Upper lobe of right lung (tissue), 1 donor: ENCODE measurements around the gene ZBTB7A. TPM values are rescaled to one million over a fixed set of nuclear protein-coding genes. Genes with fewer than 3 reads are reported as not detected.

ENCODE experiments used
- ATAC-seq: fragments of 200-7000 bp; cut with Tn5 transposase; one replicate; pipeline ENCODE4 v1.9.1; 2020; ENCODE audit warnings: mild to moderate bottlenecking, moderate library complexity
- DNase-seq: peaks from one replicate; pipeline ENCODE4 v3.0.0-alpha.2; 2020
- H3K27ac ChIP-seq: fragments of 200-600 bp; one replicate; pipeline ENCODE4 v1.8.0; 2022
- H3K27me3 ChIP-seq: fragments of 200-600 bp; one replicate; pipeline ENCODE4 v1.8.0; 2022; ENCODE audit warnings: mild to moderate bottlenecking
- H3K36me3 ChIP-seq: fragments of 200-600 bp; one replicate; pipeline ENCODE4 v1.8.0; 2022
- H3K4me1 ChIP-seq: fragments of 200-600 bp; one replicate; pipeline ENCODE4 v1.8.0; 2022
- H3K4me3 ChIP-seq: fragments of 200-600 bp; one replicate; pipeline ENCODE4 v1.8.0; 2022; ENCODE audit warnings: mild to moderate bottlenecking
- H3K9me3 ChIP-seq: fragments of 200-600 bp; one replicate; pipeline ENCODE4 v1.8.0; 2022
- CTCF ChIP-seq: fragments of 200-600 bp; IDR thresholded peaks from one replicate; pipeline ENCODE4 v1.8.0; 2022; ENCODE audit warnings: antibody characterized with exemption
- intact Hi-C: fragments of 100-400 bp; cut with DNase I; formaldehyde crosslinking; loops from one replicate; pipeline ENCODE4 v1.11.0; 2022
- total RNA-seq: library from RNA; stranded (reverse); fragmentation: NEBNext Ultra II Directional; extraction: Animal tissue kit (Norgen Biotek cat#: 25700); gene quantifications from one replicate; pipeline ENCODE4 v1.2.1, GENCODE V29; 2021
- donor health status: DM: no; HTN: yes; CAD: no; lungs with severe emphysema.

ZBTB7A gene
- total RNA-seq, 1 donor from 2014 or later = 54.3 TPM

DNA sequence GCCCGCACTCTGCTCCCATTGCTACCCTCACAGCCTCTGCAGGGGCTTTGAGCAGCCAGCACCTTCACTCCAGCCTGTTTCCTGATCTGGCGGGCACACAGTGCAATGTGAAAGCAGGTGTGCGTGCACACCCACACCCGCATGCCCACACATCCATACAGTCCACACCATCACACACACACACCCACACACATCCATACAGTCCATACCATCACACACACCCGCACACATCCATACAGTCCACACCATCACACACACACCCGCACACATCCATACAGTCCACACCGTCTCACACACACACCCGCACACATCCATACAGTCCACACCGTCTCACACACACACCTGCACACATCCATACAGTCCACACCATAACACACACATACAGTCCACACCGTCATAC lies 31.1 kb downstream of the ZBTB7A start:
- Histone ChIP-seq H3K27ac (no peak overlapping the region), H3K9me3 (no peaks in the 10 kb centered on the region), H3K4me3 (no peak overlapping the region), H3K27me3 (no peaks in the 10 kb centered on the region), H3K36me3 (peaks cover 23% of the 10 kb centered on the region), H3K4me1 (no peaks in the 10 kb centered on the region)
- ATAC-seq = peak; percentile 4
- intact Hi-C loops = no loop called here
- TF ChIP-seq CTCF = no peak
- no peak for DNase-seq

GRCh38 chr19:4035018-4035566 lies 31.6 kb downstream of the ZBTB7A start:
- ATAC-seq (no peak), DNase-seq (no peak)
- Histone ChIP-seq H3K27me3 (no peaks in the 10 kb centered on the region), H3K9me3 (no peaks in the 10 kb centered on the region), H3K4me1 (no peaks in the 10 kb centered on the region), H3K27ac (no peak overlapping the region), H3K36me3 (peaks cover 23% of the 10 kb centered on the region), H3K4me3 (no peak overlapping the region)
- intact Hi-C loops = no loop called here
- TF ChIP-seq CTCF = no peak

GRCh38 chr19:4034048-4035017 lies 32.4 kb downstream of the ZBTB7A start:
- no peak overlapping the region for H3K4me3 ChIP-seq
- intact Hi-C loops = no loop called here
- no peaks in the 10 kb centered on the region for H3K9me3 ChIP-seq
- no peak overlapping the region for H3K27ac ChIP-seq
- peaks cover 27% of the 10 kb centered on the region for H3K36me3 ChIP-seq
- no peak for TF ChIP-seq CTCF
- no peaks in the 10 kb centered on the region for H3K4me1 ChIP-seq
- no peaks in the 10 kb centered on the region for H3K27me3 ChIP-seq
- no peak for DNase-seq
- no peak for ATAC-seq

GRCh38 chr19:4033028-4033956 lies 33.4 kb downstream of the ZBTB7A start:
- Histone ChIP-seq H3K4me1 (no peaks in the 10 kb centered on the region), H3K27me3 (no peaks in the 10 kb centered on the region), H3K4me3 (no peak overlapping the region), H3K9me3 (no peaks in the 10 kb centered on the region), H3K27ac (no peak overlapping the region), H3K36me3 (peaks cover 37% of the 10 kb centered on the region)
- no peak for TF ChIP-seq CTCF
- ATAC-seq (no peak), DNase-seq (peak; percentile 61)
- intact Hi-C loops = no loop called here

DNA sequence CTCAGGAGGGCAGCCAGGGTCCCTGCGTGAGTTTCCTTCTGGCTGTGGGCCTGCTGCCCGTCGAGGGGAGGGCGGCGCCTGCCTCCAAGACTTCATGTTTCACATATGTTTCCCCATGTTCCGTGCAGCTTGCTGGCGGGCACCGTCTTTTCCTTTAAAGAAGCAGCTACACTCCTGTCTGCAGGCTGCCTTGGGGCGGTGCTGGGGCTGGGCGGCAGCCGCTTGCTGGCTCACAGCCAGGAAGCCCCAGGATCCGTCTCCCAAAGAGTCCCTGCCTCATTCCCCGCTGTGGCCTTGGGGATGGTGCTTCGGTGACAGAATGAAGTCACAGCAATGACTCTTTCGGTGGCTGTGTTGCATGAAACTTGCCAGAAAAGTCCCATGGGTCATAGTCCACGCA lies 34.3 kb downstream of the ZBTB7A start:
- H3K4me3 ChIP-seq = no peak overlapping the region
- ATAC-seq (no peak), DNase-seq (peak; percentile 54)
- no peaks in the 10 kb centered on the region for H3K27me3 ChIP-seq
- H3K27ac ChIP-seq = no peak overlapping the region
- H3K9me3 ChIP-seq = no peaks in the 10 kb centered on the region
- intact Hi-C loops = no loop called here
- no peak for TF ChIP-seq CTCF
- peaks cover 30% of the 10 kb centered on the region for H3K36me3 ChIP-seq
- no peaks in the 10 kb centered on the region for H3K4me1 ChIP-seq
